Pulmonary artery endothelial cell (primary cell): ENCODE measurements around the gene ZNF775. TPM values are rescaled to one million over a fixed set of nuclear protein-coding genes. Genes with fewer than 3 reads are reported as not detected.

Experiments
- DNase-seq: peaks from one replicate; pipeline ENCODE4 v3.0.0-alpha.2; 2011; ENCODE audit warnings: low read depth, low spot score
- total RNA-seq: library from RNA; depleted of rRNA; stranded (reverse); fragments of >200 nt; gene quantifications from 2 replicates; pipeline ENCODE4 v1.2.3, GENCODE V29; 2014

The ZNF775 gene
- total RNA-seq, 1 donor from 2014 or later, result 9.2 TPM

GRCh38 chr7:150400788-150401423 is 21.8 kb downstream of the ZNF775 start:
- DNase-seq, result no peak

DNA sequence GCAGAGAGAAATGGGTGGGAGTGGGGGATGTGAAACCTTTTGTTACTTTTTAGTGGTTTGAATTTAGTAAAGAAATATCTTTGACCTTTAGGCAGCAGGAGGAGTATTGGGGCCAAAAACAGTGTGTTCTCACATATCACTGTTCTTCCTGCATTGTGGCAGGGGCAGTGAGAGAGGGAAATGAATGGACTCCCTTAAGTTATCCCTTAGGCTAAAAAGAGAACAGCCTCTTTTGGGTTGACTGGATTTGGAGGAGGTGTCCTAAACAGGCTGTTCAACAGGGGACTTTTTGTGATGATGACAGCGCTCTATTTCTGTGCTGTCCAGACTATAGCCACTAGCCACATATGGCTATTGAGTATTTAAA is 22.3 kb downstream of the ZNF775 start:
- no peak for DNase-seq

DNA sequence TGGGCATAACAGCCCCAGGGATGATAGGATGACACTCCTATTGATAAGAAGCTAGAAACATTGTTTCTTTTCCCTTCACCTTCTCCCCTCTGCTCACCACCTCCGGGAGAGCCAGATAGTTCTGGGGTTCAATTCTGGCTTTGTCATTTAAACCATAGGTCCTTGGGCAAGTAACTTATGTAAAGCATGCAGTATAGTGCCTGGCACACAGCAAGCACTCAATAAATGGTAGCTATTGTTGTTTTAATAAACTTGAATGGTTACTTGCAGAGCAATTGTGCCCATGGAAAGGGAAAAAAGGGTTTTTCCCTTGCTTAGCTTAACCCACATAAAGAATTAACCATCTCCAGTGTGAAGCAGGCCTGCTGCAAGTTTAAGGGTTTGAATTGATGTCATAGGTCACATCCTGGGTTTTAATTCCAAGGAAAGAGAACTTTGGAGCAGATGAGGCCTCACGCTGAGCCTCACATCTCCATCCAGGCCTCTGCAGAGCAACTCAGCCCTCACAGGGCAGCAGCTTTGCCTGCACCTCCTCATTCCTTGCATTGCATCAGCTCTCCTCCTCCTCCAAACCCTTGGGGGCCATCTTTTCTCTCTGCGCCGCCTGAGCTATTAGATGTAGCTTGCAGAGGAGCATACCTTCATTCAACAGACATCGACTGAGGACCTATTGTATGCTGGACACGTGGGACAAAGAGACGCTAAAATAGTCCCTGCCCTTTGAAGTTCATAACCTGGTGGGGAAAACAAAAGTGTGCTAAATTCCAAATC is 22.9 kb downstream of the ZNF775 start:
- DNase-seq, result no peak

GRCh38 chr7:150402671-150403321 is 23.7 kb downstream of the ZNF775 start:
- no peak for DNase-seq

- DNase-seq, result no peak
These were observed 24.4 kb downstream of the ZNF775 start for GRCh38 chr7:150403376-150404171.

GRCh38 chr7:150404172-150404804 is 25.2 kb downstream of the ZNF775 start:
- no peak for DNase-seq

GRCh38 chr7:150404805-150405583 is 25.9 kb downstream of the ZNF775 start:
- DNase-seq, result peak; percentile 72

- no peak for DNase-seq
These were observed 26.6 kb downstream of the ZNF775 start for GRCh38 chr7:150405584-150406311.

- no peak for DNase-seq
These were observed 27.1 kb downstream of the ZNF775 start for GRCh38 chr7:150406312-150406566.

- no peak for DNase-seq
These were observed 27.7 kb downstream of the ZNF775 start for GRCh38 chr7:150406567-150407421.

- no peak for DNase-seq
These were observed 28.7 kb downstream of the ZNF775 start for GRCh38 chr7:150407588-150408392.

DNA sequence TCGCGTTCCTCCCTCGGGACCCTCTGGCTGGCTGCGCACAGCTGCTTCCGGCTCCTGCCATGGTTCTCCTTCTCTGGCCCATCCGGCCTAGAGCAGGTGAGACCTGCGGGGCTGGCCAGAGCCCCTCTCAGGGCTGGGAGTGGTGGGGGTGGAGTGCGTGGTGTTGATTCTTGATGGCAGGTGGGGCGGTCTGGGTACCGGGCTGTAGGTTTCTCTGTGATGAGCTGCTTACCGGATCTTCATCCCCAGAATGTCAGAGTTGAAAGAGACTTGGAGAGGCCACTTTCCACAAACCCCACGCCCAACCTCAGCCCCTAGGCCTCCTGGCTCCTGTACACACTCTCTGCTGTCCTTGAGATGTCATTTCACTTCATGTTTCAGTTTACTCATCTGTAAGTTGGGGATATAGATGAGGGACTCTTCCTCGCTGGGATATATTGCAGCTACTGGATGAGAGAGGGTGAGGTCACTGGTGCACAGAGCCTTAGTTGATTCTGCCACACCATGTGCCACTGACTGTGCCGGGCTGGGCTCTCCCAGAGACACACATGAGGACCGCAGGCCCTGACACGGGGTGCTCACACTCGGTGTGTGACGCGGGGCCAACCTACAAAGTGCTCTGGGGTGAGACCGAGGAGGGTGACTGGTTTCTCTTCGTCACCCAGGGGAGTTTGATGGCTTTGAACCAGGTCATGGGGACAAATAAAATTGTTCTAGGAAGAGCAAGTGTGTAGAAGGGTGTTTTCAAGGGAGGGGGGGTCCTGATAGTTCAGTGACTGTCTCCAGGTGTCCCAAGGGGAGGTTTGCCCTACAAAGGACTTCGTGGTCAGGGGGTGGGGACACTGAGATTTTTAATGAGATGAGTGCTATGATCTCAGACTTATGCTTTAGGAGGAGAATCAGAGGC is 29.5 kb downstream of the ZNF775 start:
- DNase-seq, result no peak

DNA sequence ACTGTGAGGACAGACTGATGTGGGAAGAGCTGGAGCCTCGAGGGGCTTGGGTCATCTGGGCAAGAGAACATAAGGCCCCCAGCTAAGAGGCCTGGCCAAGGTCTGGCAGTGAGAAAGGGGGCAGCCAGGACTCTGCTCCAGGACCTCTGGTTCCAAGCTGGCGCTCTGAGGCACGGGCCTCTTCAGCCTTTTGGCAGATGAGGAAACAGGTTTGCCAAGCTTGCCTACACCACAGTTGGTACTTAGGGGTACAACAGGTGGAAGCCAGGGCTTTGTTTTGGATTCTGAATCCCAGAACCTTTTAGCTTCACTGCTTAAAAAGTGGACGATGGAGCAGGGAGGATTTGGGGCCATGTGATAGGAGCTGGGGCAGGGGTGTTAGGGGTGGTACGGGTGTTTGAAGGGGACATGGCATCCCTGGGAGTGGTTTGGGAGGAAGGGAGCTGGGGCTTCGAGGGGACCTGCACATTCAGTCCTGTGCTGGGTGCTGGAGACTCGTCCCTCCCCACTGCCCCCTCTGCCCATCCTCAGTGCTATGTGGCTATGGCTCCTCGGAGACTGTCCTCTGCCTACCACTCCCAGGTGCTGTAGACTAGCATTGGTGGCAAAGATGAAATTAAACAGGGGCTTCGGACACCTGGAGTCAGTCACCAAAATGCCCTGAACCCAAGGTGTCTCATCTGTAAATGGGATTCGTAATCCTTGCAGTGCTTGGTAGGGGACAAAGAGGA is 30.3 kb downstream of the ZNF775 start:
- DNase-seq, result no peak

DNA sequence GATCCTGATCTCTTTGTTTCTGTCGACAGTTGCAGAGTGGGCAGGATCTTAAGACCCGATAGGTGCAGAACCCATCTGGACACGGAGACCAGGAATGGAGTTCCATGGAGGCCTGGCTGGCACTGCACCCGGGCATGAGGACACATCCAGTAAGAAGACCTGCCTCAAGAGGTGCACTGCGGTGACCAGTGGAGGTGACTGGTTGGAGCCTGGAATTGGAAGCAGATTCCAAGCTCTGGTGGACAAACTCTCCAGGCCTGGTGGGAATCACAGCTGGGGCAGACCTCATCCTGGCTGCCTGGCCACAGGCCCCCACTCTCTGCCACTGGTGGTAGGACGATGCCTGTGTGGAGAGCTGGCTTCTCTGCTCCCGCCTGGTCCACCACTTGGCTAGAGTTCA is 31.0 kb downstream of the ZNF775 start:
- DNase-seq, result no peak

DNA sequence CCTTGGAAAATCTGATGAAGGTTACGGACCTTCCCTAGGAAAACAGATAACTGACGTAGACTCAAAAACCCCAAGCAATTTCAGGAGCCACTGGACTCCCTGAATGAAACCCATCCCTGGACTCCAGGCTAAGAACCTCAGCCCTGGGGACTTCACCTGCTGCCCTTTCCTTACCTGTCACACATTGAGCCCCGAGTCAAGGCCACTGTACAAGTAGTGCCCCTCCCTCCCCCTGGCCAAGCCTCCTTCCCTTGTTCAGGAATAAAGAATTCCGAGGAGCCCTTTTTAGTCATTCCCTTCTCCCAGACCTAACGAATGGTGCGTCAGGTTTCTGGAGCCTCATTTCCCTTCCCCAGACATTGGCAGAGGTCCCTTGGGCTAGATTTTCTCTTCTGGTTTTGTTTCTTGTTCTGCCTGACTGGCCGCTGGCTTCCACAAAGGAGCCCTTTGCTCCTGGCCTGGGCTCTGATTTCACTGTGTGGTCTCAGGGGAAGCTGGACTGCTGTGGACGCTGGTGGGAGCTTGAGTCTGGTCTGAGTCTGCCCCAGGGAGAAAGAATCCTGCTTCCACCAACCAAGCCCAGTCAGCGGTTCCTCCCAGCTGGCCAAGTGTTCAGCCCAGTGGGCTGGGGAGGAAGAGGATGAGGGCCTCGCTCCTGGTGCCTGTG is 31.7 kb downstream of the ZNF775 start:
- DNase-seq, result no peak

DNA sequence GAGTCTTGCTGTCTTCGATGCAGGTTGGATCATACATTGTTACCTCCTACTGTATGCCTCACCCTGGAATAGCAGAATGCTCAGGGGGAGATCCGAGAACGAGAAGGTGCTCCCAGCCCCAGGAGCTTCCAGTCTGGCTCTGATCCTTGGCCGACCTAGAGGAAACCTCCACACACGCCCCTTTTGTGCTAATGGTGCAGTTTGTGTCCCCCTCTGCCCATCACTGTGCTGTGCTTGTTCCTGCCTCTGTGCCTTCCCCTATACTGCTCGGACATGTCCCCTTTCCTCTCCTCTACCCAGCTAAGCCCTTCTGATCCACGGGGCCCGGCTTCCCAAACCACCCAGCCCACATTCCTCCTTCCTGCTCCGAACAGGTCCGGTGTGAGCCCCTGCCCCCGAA is 32.5 kb downstream of the ZNF775 start:
- no peak for DNase-seq
